RWPE1 (cell line): ENCODE results near the gene FOXA1.

Experiments used
- CTCF ChIA-PET: fragments of 350-600 bp; sonication (Branson Sonifier 250); formaldehyde crosslinking; extraction: SDS; loops from one replicate; lab custom pipeline; 2021; lab: Yijun Ruan, JAX
- POLR2A ChIA-PET: fragments of 400-600 bp; formaldehyde crosslinking; extraction: SDS; loops from one replicate; lab custom pipeline; 2020; ENCODE audit warnings: antibody characterized with exemption; ENCODE audit not compliant: low non-redundant PET; lab: Yijun Ruan, JAX
- DNase-seq: peaks from one replicate; pipeline ENCODE4 v3.0.0; 2012; ENCODE audit warnings: low spot score
- H3K27ac ChIP-seq: fragments of 450-650 bp; 2 replicates; pipeline ENCODE4 v1.5.1; 2017
- CTCF ChIP-seq: fragments of 450-650 bp; conservative IDR thresholded peaks from 2 replicates; pipeline ENCODE4 v1.5.1; 2017; ENCODE audit warnings: low read depth, mild to moderate bottlenecking

Gene FOXA1

GRCh38 chr14:37594238-37594970, 645 bp downstream of the FOXA1 start:
- no peak overlapping the region for H3K27ac ChIP-seq
- peak; percentile 82 for TF ChIP-seq CTCF
- CTCF ChIA-PET = interaction anchor here (1.4 kb wide), 1 partner anchor 348 kb away, joined by 3 read pairs; no protein-coding TSS in a partner anchor
- POLR2A ChIA-PET = no interaction called here
- DNase-seq = peak; percentile 61

- no peak for TF ChIP-seq CTCF
- CTCF ChIA-PET = interaction anchor here (0.6 to 1.4 kb wide), 3 partner anchors 22 to 801 kb away, joined by 3 read pairs; no protein-coding TSS in a partner anchor
- POLR2A ChIA-PET = no interaction called here
- H3K27ac ChIP-seq = no peak overlapping the region
- DNase-seq = no peak
These were observed 1.4 kb downstream of the FOXA1 start for GRCh38 chr14:37593511-37594237.

- no peak for TF ChIP-seq CTCF
- ChIA-PET CTCF (interaction anchor here (0.6 to 1.4 kb wide), 3 partner anchors 21 to 800 kb away, joined by 3 read pairs; no protein-coding TSS in a partner anchor), POLR2A (no interaction called here)
- no peak overlapping the region for H3K27ac ChIP-seq
- DNase-seq = no peak
These were observed 2.3 kb downstream of the FOXA1 start for GRCh38 chr14:37592482-37593408.

GRCh38 chr14:37591941-37592481, 3.0 kb downstream of the FOXA1 start:
- DNase-seq = no peak
- no peak for TF ChIP-seq CTCF
- ChIA-PET POLR2A (no interaction called here), CTCF (interaction anchor here (0.6 to 1.2 kb wide), 4 partner anchors 221 to 370 kb away, joined by 3 to 4 read pairs (median 4); no protein-coding TSS in a partner anchor)
- H3K27ac ChIP-seq = no peak overlapping the region

- ChIA-PET POLR2A (no interaction called here), CTCF (interaction anchor here (0.6 to 1.2 kb wide), 4 partner anchors 221 to 369 kb away, joined by 3 to 4 read pairs (median 4); no protein-coding TSS in a partner anchor)
- DNase-seq = no peak
- TF ChIP-seq CTCF = no peak
- no peak overlapping the region for H3K27ac ChIP-seq
These were observed 3.6 kb downstream of the FOXA1 start for GRCh38 chr14:37591311-37591940.
